GM18502 (cell line): ENCODE data around the gene SCAMP5.

Experiments used
- ATAC-seq: cut with Tn5 transposase; IDR thresholded peaks from one replicate; pipeline ENCODE4 v1.9.1; 2021; ENCODE audit warnings: mild to moderate bottlenecking; ENCODE audit not compliant: unreplicated experiment, poor library complexity

SCAMP5 gene

DNA sequence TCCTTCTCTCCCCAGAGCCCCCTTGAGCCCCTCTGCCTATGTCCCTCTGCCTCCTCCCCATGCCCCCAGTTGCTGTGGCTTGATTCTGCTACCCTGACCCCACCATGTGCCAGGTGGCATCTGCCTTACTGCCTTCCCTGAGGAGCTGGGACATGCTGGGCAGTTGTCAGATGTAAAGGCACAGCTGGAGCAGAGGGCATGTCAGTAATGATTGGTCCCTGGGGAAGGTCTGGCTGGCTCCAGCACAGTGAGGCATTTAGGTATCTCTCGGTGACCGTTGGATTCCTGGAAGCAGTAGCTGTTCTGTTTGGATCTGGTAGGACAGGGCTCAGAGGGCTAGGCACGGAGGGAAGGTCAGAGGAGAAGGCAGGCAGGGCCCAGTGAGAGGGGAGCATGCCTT lies 24.6 kb downstream of the SCAMP5 start:
- ATAC-seq: no peak

DNA sequence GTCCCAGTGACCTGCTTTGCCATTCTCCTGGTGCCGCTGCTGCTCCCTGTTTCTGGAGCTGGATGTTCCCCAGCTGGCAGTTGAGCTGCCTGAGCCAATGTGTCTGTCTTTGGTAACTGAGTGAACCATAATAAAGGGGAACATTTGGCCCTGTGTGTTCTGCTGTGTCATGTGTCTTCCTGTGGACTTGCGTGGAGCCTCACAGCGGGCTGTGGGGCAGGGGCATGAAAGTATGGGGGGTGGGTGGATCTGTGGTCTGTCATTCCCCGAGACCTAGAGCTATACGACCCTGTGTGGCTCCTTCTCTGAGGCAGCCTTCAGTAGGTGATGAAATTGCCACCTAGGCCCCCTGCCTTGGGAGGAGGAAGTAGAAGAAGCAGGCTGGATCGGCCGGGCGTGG lies 26.0 kb downstream of the SCAMP5 start:
- ATAC-seq: no peak

DNA sequence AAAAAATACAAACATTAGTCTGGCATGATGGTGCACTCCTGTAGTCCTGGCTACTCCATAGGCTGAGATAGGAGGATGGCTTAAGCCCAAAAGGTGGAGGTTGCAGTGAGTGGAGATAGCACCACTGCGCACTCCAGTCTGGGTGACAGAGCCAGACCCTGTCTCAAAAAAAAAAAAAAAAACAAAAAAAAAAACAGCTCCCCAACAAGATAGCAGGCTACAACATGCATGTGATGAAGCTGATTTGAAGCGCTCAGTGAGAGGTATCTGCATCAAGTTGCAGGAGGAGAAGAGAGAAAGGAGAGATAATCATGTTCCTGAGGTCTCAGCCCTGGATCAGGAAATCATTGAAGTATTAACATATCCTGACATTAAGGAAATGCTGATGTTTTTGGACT lies 27.4 kb downstream of the SCAMP5 start:
- ATAC-seq: no peak

DNA sequence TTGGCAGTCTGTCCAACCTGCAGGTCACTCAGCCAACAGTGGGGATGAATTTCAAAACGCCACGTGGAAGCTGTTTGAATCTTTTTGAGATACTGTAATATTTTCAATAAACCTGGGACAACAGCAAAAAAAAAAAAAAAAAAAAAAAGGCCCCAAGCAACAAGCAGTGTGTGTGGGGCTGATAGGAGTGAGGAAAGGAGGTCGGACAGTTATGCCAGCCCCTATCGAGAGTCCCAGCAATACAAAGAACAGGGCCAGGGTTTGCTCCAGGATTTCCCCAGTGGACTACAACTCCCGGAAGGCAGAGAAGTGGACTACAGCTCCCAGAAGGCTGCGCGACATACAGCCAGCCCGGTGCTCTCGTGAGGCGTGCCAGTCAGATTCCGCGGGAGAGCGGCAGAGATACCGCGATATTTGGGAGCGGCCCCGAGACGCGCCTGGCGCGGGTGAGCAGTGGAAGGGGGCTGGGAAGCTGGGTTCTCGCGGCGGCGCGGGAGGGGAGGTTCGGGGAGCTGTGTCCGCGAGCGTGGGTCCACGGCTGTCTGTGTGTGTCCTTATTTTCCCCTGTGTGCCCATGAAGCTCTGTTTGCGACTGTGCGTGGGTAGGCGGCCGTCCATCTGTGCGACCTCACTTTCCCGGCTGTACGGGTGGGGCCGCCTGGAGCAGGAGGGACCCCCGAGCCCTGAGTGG lies 28.0 kb downstream of the SCAMP5 start, which contains the start of gene PPCDC:
TSS of gene PPCDC (plus strand) at position 410 of the 691 bp plus-strand sequence. CDS start 4,729 bp downstream, outside the sequence.
- peak; percentile 93 for ATAC-seq

DNA sequence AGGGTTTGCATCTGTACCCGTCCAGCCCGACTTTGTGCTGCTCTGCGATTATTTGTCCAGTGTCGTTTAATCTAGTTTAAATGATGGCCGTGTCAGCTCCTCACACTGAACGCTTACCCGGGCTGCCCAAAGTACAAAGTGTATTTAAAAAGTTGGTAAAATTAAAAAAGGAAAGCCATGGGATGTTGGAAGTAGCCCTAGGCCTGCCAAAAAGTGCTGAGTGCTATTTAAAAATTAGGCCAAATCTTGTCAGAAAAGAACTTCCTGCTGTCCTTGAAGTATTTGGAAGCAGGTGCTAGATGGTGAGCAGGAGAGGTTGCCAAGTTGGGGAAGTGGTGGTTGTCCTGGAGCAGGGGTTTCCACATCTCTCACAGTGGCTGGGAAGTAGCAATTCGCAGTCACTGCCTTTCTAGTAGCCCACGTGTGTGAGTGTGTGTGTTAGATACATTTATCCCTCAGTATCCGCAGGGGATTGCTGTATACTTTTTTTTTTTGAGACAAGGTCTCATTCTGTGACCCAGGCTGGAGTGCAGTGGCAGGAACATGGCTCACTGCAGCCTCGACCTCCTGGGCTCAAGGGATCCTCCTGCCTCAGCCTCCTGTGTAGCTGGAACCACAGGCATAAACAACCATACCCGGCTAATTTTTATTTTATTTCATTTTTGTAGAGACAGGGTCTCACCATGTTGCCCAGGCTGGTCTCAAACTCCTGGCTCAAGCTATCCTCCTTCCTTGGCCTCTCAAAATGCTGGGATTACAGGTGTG lies 28.7 kb downstream of the SCAMP5 start:
- ATAC-seq: no peak

DNA sequence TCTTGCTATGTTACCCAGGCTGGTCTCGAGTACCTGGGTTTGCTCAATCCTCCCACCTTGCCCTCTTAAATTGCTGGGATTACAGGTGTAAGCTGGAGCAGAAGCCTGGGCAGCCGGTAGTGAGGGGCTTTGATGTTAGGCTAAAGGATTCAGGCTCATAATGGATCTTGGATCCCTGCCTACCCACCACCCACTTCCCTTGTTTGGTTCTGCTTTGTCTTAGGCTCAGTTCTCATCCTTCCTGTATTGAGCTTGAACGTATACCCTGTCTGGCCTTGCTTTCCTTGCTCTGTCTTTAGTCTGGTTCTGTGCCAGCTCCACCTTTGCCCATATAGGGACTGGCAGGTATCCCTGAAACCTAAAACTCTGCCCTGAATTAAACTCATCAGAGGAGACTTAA lies 29.7 kb downstream of the SCAMP5 start:
- ATAC-seq: no peak

DNA sequence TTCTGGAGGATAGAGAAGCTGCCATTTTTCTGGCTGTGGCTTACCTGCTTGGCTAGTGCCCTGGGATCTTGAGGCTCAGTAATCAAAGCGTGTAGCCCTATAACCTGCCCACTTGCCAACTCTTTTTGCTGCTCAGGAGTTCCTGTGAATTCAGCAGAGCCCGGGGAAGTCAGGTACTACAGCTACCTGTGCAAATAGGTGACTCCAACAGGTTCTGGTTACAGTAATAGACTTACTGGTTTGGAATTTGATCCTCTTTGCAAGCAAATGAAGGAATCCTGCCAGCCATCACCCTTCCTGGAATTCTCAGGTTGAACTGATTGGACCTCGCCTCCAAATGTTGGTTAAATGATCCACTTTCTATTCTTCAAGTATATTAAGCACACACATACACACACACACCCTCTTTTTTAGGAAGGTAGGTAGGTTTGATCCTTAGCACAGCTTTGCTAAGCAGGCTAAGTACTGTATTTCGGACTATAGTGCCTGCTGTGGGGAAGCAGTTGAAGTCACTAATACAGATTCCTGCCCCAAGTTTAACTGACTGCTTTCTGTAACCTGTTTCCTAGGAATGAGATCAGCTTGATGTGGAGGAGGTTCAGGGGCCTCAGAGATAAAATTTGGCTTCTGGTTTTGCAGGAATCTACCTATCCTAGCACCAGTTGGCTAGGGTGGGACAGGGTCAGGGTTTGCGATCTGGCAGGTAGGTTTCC lies 30.3 kb downstream of the SCAMP5 start:
- no peak for ATAC-seq

DNA sequence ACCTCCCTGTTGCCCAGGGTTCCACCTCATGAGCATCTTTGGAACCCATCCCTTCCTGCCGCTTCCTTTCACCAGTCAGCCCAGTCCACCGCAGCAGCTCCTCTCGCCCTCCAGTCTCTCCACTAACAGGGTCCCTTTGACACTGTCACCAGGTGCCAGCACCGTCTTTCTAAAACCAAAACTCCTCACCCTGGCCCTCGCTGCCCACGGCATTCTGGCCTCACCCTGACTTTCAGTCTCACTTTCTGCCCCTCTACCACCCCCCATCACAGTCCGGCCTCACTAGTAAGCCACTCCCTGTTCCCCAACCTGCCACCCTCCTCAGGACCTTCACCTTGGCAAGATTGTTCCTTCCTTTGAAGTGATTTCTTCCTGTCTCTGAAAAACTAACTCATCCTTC lies 32.2 kb downstream of the SCAMP5 start:
- no peak for ATAC-seq

DNA sequence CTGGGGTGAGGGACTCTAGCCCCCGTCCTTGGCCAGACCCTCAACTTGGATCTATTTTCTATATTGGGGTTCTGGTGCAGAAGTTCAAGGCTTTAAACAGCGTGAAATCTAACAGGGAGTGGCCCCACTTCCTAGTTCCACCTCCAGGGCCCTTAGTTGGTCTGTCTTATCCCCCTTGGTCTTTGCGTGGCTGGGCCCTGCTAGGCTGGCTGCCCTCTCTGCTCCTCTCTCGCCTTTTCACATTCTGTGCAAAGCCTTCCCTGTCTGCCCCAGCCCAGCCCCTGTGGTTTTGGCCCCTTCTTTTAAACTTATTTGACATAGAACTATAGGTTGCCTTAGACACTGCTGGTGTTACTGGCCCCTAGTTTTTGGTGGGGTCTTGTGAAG lies 33.6 kb downstream of the SCAMP5 start:
- ATAC-seq: peak; percentile 19

DNA sequence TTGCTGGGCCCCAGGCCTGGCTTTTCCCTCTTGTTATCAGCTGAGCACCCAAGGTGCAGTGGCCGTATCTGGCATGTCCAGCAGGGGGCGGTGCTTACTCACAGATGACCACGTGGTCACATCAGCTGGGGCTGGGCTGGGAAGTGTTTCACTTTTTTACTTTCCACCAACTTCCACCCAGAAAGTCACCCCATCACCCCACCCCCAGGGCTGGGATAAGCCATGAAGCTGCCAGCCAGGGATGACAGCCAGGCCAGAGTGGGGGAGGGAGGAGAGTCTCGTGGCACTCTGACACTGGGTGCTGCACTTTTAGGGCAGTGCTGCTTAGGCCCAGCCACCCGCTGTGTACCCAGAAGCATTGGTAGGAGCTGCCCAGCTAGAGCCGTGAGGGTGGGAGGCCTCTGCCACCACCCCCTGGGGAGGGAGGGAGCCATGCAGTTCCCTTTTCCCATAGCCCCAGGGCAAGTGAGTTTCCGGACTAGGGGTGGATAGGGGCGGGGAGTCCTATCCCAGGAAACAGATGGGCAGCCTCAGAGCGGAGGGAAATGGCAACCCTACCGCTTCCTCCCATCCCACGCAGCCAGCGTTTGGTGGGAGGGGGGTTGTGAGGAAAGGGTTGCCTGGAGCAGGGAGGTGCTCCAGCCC lies 34.1 kb downstream of the SCAMP5 start:
- ATAC-seq: peak; percentile 62

DNA sequence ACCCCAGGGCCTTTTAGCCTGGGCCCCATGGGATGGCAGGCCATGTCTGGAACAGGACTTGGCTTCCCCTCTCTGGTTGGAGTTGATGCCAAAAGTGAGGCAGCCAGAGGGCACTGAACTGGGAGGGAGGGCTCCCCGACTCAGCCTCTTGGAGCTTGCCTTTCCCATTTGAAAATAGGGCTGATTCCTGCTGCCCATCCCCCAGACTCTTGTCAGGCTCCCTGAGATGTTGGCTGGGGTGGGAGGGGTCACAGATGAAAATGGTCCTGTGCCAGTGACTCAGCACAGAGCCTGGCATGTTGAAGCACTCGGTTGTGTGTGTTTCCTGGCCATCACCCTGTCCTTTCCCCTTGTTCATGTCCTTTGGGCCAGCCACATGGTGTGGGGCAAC lies 34.7 kb downstream of the SCAMP5 start:
- no peak for ATAC-seq

DNA sequence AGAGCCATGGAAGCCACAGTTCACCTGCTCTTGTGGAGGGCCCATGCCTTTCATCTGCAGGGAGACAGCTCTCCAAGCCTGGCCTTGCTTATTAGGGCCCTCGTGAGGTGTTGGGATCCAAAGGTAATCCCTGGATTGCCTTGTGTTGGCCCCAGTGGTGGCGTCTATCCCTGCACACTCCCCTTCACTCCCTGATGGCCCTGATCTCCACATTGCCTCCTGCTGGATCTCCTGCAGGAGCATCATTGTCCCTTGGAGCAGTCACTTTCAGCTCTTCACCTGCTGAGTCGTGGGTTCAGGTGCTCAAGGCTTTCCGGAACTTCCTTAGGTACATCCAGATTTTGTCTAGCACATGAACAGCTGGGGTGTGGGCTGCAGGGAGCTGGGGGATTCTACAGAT lies 35.1 kb downstream of the SCAMP5 start:
- ATAC-seq: no peak

DNA sequence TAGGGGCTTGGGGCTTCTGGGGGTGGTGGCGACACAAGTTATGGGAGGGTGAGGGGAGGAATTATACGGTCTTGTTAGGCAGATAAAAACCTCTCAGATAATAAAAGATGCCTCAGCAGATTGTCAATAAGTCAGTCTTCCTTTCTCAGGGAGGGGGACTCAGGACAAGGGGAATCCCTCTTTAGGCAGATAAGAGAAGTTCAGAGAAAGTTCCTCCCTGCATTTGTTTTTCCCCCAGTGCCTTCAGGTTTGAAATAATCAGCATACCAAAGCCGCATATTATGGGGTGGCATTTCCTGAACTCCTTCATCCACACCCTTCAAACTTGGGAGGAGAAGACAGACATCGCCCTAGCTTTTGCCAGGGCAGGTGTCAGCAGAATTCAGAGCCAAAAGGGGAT lies 36.5 kb downstream of the SCAMP5 start:
- no peak for ATAC-seq

DNA sequence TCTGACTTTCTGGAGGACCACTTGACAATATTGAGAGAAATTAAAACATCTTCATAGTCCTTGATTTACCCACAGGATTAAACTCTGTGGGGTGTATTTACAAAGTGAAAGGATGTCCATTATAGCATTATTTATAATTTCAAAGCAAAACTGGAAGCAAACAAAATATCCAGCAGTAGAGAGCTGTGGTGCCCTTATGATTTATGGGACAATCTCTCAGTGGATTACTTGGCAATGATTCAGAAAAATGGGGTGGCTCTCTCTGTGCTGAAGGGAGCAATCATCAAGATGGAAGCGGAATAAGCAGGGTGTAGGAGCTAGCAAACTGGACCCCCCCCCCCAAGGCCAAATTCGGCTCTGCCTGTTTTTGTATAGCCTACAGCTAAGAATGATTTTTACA lies 37.0 kb downstream of the SCAMP5 start:
- no peak for ATAC-seq

DNA sequence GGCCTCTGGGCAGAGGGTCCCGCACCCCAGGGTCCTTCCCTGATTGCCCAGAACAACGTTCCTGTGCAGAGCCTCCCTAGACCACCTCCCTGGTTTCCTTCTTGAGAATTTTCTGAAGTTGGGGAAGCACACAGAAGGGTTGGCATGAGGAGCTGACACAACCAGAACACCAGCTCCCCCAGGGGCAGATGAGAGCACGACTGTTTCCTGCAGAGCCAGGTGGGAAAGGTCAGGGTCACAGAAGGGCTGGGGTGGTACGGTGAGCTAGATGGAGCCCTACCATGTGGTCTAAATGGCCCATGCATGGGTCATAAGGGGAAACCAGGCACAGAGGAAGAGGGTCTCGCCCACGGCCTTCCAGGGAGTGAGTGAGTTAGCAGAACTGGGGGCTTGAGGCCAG lies 38.4 kb downstream of the SCAMP5 start:
- ATAC-seq: no peak

DNA sequence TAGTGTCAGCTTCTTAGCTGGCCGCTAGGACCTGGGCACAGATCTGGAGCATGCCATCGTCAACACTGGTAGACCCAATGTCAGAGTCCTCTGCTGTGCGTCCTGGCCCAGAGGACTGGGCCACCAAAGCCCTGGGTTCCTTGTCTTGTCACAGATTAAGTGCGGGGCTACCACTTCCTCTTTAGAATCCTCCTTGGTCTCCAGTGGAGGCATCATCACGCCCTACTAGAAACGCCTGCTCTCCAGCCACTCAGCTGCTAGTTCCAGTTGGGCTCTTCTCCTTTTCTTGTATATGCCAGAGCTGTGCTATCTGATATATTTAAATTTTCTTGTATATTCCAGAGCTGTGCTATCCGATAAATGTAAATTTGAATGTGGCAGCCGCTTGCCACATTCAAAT lies 39.3 kb downstream of the SCAMP5 start:
- ATAC-seq: no peak

DNA sequence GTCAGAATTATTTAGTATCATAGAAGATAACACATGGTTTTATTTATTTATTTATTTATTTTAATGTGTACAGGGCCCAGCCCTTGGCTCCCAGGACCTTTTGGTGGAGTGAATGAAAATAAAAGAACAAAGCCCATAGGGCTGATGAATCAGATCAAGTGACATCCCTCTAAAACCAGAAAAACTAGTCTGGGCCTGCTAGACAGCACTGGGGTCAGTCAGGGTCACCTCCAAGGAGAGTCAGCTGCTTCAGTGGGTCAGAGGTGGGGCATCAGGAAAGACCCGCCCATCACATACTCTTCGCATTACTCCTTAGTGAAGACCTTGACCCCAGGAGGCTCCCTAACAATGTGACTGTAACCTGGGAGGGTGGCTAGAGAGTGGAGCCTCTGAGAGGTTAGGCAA lies 40.9 kb downstream of the SCAMP5 start:
- ATAC-seq: no peak

DNA sequence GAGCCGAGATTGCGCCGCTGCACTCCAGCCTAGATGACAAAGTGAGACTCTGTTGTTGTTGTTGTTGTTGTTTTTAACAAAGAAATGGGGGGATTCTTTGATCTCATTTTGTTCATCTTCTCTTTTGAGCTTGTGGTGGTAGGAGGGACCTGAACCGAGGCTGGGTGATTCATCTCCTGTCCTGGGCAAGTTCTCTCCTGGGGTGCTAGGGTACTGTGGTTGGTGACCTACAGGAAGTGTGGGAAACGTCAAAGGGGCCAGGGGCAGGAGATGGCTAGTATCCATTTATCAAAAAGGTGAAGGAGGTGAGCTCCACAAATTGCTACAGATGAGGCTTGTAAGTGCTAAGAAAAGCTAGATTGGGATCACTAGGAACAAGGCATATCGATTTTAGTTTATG lies 42.3 kb downstream of the SCAMP5 start:
- ATAC-seq: no peak

DNA sequence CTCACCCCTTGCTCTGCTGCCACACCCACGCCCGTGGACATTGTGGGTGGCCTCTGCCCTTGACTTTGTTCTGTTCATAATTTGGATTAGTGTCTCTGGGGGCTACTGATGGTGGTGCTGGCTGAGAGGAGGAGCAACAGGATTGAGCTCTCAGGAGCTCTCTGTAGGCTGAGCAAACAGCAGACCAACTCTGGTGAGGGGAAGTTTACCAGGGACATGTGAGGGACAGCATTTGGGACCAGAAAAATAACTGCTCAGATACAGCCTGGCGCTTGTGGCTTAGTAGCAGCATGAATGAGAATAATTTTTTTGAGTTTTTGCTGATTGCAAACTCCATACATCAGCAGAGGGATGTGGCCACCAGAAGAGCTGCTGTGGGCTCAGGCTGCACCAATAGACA lies 42.9 kb downstream of the SCAMP5 start:
- no peak for ATAC-seq

DNA sequence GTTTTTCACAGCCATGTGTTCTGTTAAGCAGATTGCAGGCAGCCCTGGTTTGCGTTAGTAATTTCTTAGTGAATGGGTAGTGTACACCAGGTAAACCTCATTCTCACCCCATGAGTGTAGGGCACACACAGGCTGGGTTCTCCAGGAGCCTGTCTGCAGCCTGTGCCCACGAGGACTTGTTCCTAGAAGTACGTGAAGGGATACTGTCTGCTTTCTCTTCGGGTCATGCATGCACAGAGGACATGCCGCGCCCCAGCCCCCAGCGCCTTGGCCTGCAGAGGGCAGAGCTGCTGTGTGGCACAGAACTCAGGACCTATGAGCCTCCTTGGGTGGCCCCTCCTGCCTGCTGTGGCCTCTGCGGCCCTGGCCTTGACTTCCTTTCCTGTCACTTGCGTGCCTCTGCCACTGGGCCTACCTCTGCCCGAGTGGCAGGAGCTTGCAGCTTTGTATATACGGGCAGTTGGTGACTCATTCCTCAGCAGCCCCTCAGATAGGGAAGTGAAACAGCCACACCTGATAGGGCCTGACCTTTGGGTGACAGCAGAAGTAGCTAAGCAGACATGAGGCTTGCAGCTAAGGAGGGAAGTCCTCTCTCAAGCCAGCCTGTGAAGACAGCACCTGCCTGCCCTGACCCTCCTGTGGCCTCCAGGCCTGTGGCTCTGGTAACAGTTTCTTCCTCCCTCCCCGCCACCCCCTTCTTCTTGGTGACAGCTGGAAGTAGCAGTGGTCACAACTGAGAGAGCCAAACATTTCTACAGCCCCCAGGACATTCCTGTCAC lies 47.6 kb downstream of the SCAMP5 start:
- peak; percentile 77 for ATAC-seq
